Lower leg skin (tissue), 3 donors: ENCODE measurements around the gene ZNF384.

Source experiments
- POLR2A ChIP-seq, 2 donors: fragments of 450-650 bp; IDR thresholded peaks; one replicate each; pipeline ENCODE4 v1.6.1; 2016 to 2017; ENCODE audit warnings: antibody characterized with exemption in 2 of 2, mild to moderate bottlenecking in 1 of 2, moderate library complexity in 1 of 2
- TF ChIP-seq, protein P1 (sequence below), 3 donors: fragments of 450-650 bp; IDR thresholded peaks; one replicate each; pipeline ENCODE4 v1.5.1; 2016; ENCODE audit warnings: antibody characterized with exemption in 3 of 3, mild to moderate bottlenecking in 3 of 3, moderate library complexity in 2 of 3

DNA sequence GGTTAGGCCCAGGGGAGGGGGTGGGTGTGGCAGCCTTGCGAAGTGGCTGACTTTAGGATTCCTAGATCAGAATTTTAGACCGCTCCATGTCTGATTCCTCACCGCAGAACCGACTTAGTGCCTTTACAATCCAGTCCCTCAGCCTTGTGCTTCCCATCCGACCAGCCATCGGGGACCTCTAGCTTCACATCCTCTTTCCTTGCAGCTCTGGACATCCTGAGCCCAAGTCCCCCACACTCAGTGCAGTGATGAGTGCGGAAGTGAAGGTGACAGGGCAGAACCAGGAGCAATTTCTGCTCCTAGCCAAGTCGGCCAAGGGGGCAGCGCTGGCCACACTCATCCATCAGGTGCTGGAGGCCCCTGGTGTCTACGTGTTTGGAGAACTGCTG lies 35.2 kb upstream of the ZNF384 start:
- TF ChIP-seq, protein P1, sequence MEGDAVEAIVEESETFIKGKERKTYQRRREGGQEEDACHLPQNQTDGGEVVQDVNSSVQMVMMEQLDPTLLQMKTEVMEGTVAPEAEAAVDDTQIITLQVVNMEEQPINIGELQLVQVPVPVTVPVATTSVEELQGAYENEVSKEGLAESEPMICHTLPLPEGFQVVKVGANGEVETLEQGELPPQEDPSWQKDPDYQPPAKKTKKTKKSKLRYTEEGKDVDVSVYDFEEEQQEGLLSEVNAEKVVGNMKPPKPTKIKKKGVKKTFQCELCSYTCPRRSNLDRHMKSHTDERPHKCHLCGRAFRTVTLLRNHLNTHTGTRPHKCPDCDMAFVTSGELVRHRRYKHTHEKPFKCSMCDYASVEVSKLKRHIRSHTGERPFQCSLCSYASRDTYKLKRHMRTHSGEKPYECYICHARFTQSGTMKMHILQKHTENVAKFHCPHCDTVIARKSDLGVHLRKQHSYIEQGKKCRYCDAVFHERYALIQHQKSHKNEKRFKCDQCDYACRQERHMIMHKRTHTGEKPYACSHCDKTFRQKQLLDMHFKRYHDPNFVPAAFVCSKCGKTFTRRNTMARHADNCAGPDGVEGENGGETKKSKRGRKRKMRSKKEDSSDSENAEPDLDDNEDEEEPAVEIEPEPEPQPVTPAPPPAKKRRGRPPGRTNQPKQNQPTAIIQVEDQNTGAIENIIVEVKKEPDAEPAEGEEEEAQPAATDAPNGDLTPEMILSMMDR (IDR thresholded peaks at IDR 0.05) = no peak
- TF ChIP-seq POLR2A (IDR thresholded peaks at IDR 0.05) = no peak
